Right ventricle myocardium superior (tissue), 1 donor: Measurements from ENCODE around the gene HAND2. TPM values are rescaled to one million over a fixed set of nuclear protein-coding genes. Genes with fewer than 3 reads are reported as not detected.

Source experiments
- ATAC-seq: fragments of 200-7000 bp; cut with Tn5 transposase; one replicate; pipeline ENCODE4 v1.9.1; 2020; ENCODE audit warnings: mild to moderate bottlenecking; ENCODE audit not compliant: poor library complexity
- DNase-seq: peaks from one replicate; pipeline ENCODE4 v3.0.0-alpha.2; 2020
- intact Hi-C: fragments of 100-400 bp; cut with DNase I; formaldehyde crosslinking; loops from one replicate; pipeline ENCODE4 v1.11.2; 2022
- total RNA-seq: library from RNA; stranded (reverse); fragmentation: NEBNext Ultra II Directional; extraction: Animal tissue kit (Norgen Biotek cat#: 25700); gene quantifications from one replicate; pipeline ENCODE4 v1.2.1, GENCODE V29; 2021
- donor health status: DM: no; HTN: yes; CAD: no; lungs with severe emphysema.

The HAND2 gene
- total RNA-seq, 1 donor from 2014 or later, result 142 TPM

DNA sequence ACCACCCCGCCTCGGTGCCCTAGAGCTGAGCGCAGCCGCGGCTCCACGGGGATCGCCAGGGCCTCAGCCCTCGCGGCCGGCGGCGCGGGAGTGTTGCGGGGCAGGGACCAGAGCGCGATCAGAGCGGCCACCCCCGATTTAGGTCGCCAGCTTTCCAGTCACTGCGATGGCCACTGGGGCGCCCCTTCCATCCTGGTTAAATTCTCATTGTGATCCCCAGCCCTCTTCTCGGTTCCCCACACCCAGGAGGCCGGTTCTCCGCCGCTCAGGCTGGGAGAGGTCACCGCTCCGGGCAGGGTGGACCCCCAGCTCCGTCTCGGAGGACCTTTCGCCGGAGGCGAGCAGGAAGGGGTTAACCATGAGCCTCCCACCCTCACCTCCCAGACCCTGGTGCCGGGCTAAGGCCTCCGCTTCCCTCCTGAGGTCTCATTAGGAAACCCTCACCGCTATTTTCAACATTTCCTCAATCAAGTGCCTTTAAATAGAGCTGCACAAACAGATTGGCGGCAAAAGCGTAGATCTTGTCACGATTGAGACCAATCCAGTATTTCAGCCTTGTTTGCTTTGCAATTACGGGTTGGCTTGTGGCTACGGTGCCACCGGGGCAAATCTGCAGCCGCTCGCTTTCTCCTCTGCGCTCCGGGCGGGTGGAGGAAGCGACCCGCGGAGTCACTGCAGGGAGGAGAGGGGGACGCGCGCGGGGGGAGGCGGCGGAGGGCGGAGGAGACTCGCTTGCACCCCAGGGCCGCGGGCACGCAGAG lies 8.3 kb upstream of the HAND2 start:
- intact Hi-C loops, result loop anchor here (10.0 kb wide), 1 partner anchor 136 kb away; no protein-coding TSS in a partner anchor
- peak; percentile 78 for ATAC-seq
- DNase-seq, result peak; percentile 74

DNA sequence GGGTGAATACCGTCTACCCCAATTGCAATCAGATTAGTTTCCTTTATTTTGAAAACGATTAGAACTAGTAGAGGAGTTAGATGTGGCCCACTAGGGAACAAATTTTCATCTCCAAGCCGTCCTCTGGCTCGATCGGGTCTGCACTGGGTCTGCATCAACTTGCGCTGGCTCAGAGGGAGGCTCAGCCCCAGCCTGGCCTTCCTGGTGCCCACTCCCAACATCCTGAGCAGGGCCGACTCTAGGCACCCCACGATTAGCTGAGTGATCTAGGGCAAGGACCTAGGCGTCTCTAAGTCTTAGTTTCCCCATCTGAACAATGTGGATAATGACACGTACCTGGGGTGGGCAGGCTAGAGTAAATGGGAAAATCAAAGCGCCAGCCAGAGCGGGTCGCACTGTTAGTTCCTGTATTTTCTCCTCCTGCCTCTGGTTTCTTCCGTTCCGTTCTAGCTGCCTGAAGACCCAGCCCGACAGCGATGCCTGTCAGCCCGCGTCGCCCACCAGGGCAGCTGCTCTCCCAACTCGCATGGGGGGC lies 7.7 kb upstream of the HAND2 start:
- no peak for DNase-seq
- ATAC-seq, result peak; percentile 21
- intact Hi-C loops, result loop anchor here (10.0 kb wide), 1 partner anchor 137 kb away; no protein-coding TSS in a partner anchor

DNA sequence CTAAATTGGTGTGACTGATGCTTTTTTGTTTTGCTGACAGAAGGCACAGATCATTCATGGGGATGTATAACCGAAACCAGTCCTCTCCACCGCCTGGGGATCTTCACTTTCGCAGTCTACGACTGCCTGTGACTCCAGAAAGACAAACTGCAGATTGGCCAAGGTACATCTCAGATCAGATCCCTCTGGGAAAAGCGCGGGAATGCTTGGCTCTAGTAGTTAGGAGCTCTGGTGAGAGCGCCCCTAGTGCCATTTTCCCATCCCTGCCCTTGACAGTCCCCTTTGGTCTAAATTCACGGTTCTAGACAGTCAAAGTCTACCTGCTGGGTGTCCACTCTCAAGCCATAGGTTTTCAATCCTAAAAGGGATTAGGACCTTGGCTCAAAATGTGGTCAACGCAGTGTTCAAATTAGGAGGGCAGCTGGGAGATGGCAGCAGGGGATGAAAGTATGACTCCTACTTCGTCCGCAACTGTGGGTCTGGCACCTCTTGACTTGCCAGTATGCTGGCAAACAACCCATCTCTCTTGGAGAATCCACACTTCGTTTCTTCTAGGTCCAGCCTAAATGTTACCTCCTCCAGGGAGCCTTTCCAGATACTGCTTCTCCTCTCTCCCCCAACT lies 6.9 kb upstream of the HAND2 start:
- intact Hi-C loops, result loop anchor here (10.0 kb wide), 1 partner anchor 138 kb away; no protein-coding TSS in a partner anchor
- ATAC-seq (peak; percentile 30), DNase-seq (no peak)

- DNase-seq (no peak), ATAC-seq (no peak)
- intact Hi-C loops, result loop anchor here (10.0 kb wide), 1 partner anchor 139 kb away; no protein-coding TSS in a partner anchor
Observed at GRCh38 chr4:173535957-173536356, 5.9 kb upstream of the HAND2 start.

DNA sequence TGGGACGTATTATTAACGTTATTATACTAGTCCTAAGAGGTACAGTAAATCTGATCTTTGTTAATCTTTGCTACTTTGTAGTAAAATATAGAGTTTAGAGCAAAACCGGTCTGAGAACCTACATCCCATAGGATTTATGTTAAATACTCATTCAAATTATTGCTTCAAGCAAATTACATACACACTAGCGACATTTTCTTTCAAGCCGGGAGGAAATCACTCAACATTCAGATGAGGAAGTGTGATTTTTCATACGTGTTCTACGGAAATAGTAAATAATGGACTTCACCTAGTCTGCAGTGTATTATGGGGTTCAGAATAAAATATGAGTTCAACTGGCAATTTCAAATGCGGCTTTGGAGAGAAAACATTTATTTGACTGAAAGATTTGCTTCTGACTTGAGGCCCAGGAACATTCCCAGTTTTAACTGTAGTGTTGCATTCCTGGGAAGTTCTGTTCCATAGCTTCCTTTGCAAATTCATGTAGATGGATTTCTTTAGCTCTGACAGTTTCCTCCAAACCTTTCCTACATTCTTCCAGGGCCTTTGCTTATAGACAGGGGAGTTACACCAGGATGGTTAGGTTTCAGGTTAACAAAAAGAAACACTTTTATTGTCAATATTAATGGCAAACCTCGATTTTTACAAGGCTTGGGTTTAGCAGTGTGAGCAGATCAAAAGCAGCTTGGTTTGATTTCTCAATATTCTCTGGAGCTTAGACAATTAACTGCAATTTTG lies 5.3 kb upstream of the HAND2 start:
- ATAC-seq, result no peak
- intact Hi-C loops, result loop anchor here (10.0 kb wide), 1 partner anchor 139 kb away; no protein-coding TSS in a partner anchor
- DNase-seq, result no peak

DNA sequence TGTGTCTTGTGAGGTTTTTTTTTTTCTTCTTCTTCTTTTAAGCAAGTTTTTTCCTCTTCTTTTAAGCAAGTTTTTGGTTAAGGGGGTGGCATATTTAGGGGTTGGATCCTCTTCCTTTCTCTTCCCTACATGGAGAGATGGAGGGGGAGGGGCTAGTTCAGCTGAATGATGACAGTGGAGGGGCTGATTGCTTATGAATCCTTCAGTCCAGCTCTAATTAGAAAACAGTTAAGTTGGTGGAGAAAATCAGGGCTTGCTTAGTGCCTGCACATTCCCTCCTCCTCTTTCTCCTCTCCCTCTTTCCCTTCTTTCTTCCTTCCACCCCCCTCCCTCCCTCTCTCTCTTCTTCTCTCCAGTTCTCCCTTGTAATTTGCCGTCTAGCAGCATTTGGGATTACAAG lies 4.4 kb upstream of the HAND2 start:
- ATAC-seq, result no peak
- intact Hi-C loops, result loop anchor here (5.0 to 10.0 kb wide), 2 partner anchors 140 to 213 kb away; no protein-coding TSS in a partner anchor
- DNase-seq, result no peak

- no peak for DNase-seq
- intact Hi-C loops, result loop anchor here (5.0 to 10.0 kb wide), 2 partner anchors 142 to 214 kb away; no protein-coding TSS in a partner anchor
- ATAC-seq, result no peak
Observed at GRCh38 chr4:173532725-173533511, 2.9 kb upstream of the HAND2 start.

- peak; percentile 7 for ATAC-seq
- intact Hi-C loops, result loop anchor here (5.0 to 10.0 kb wide), 2 partner anchors 143 to 216 kb away; no protein-coding TSS in a partner anchor
Observed at GRCh38 chr4:173531086-173531965, 1.3 kb upstream of the HAND2 start.

GRCh38 chr4:173530326-173531085 lies 477 bp upstream of the HAND2 start:
- no peak for DNase-seq
- ATAC-seq, result no peak

More at GRCh38 chr4:173531086-173531965, 1.3 kb upstream of the HAND2 start:
- peak; percentile 71 for DNase-seq

DNA sequence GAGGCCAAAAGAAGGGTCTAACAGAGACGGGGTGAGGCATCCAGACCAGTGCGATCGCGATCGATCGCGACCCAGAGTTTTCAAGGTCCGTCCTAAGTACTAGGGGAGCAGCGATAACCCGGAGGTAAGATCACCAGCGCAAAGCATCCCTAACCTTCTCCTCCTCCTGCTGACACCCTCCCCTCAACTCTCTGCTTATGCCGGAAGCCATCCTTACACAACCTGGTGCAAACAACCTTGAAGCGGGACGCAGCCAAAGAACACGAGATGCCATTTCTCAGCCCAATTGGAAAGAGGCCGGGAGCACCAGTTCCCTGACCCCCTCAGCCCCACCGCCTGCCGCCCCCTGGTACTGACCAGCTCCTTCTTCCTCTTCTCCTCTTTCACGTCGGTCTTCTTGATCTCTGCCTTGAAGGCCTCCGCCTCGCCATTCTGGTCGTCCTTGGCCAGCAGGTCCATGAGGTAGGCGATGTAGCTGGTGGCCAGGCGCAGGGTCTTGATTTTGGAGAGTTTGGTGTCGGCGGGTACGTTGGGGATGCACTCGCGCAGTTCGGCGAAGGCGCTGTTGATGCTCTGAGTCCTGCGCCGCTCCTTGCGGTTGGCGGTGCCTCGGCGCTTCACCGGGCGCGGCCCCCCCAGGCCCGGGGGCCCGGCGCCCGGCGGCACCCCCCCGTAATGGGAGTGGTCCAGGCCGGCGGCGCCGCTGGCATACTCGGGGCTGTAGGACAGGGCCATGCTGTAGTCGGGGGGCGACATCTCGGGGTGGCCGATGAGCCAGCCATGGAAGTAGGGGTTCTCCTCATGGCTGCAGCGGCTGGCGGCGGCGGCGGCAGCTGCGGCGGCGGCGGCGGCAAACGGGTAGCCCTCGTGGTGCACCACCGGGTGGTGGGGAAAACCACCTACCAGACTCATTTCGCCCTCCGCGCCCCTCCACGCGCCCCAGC lies 1.4 kb downstream of the HAND2 start:
- intact Hi-C loops, result no loop called here
- DNase-seq, result peak; percentile 55

More at GRCh38 chr4:173530326-173531085, 477 bp upstream of the HAND2 start:
- intact Hi-C loops, result loop anchor here (5.0 to 10.0 kb wide), 2 partner anchors 144 to 217 kb away; no protein-coding TSS in a partner anchor

DNA sequence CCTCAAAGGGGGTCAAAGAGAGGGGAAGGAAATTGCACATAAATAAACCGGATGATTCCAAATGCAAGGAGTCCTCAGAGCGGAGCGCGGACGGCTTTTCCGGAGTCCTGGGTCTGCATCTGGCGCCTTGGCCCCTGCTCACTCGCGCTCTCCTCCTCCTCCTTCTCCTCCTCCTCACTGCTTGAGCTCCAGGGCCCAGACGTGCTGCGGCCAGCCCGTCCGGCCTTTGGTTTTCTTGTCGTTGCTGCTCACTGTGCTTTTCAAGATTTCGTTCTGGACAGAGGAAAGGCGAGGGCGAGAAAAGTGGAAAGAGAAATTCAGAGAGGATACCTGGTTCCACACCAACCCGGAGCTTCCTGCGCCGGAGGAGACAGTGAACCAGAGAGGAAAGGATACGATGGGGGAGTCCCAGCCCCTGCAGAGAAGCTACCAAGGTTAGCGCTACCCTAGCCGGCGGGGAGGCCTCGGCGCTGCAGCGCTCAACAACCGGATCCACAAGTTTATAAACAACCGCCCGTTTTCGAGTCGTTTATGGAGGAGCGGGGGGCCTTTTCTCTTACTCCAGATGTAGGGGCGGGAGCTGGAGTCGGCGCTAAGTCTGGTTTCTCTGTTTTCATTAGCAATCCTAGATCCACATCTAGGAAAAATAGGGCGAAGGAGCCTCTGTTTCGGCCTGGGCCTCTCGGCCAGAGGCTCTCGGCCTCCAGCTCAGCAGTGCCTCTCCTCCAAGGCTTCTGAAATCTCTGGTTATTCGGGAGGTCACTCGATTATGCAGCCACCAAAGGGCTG lies 2.7 kb downstream of the HAND2 start:
- intact Hi-C loops, result no loop called here
- DNase-seq, result peak; percentile 62
- ATAC-seq, result no peak

More for the DNA sequence above, 1.4 kb downstream of the HAND2 start:
- peak; percentile 14 for ATAC-seq

DNA sequence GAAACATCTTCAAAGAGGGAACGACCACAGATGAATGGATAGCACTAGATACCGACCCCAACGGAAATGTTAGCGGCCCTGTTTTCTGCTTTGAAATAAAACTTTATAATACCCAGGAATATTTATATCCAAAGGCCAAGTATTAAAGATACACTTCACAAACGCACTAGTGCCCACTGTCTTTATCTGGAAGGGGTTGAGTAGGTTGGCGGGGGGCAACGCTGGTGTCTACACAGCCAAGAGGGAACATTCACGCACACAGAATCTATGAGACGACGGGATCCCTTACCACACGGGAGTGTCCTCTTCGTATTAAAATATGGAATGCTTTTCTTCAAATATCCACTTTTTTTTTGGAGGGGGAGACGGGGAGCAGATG lies 3.3 kb downstream of the HAND2 start:
- no peak for ATAC-seq
- no peak for DNase-seq
- intact Hi-C loops, result no loop called here

DNA sequence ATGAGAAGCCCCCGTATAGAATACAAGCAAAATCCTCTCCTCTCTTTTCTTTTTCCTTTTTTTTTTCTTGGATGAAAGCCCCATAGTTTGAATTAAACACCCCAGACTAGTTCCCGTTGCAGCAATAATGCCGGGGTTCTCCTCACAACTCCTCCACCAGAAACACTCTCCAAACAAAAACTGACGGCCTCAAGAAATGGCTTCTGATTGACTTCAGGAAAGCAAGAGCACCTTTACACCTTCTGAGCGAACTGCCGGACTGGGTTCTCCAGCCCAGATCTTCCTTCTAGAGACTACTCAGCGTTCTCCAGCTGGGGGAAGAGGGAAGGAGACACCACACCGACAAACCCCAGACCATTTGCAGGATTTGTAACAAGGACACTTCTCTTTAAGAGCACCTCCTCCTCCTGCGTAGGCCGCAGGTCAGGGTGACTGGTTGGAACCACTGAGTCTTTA lies 4.0 kb downstream of the HAND2 start:
- ATAC-seq, result no peak
- intact Hi-C loops, result no loop called here
- no peak for DNase-seq
